HG03097 (cell line): Measurements from ENCODE around the gene ZNF524.

ENCODE experiments used
- ATAC-seq: cut with Tn5 transposase; IDR thresholded peaks from one replicate; pipeline ENCODE4 v1.9.1; 2021; ENCODE audit not compliant: unreplicated experiment, low FRiP score

ZNF524 gene

GRCh38 chr19:55652311-55653128 is 52.4 kb downstream of the ZNF524 start:
- no peak for ATAC-seq
